Neural progenitor cell (in vitro differentiated cells): ENCODE measurements around the gene IREB2. TPM values are rescaled to one million over a fixed set of nuclear protein-coding genes. Genes with fewer than 3 reads are reported as not detected.

Experiments
- DNase-seq: peaks from one replicate; pipeline ENCODE4 v3.0.0-alpha.2; 2016; ENCODE audit warnings: low spot score
- H2AFZ ChIP-seq: fragments of 200-600 bp; sonication (generic); replicated peaks from 2 replicates; pipeline ENCODE4 v1.6.1; 2016; ENCODE audit warnings: antibody characterized with exemption
- H3F3A ChIP-seq: fragments of 200-600 bp; sonication (generic); 2 replicates; pipeline ENCODE4 v1.6.1; 2016; ENCODE audit warnings: antibody characterized with exemption, low read depth
- H3K27ac ChIP-seq: fragments of 200-600 bp; sonication (generic); 2 replicates; pipeline ENCODE4 v1.5.1; 2016; ENCODE audit warnings: mild to moderate bottlenecking
- H3K27me3 ChIP-seq: fragments of 200-600 bp; sonication (generic); 2 replicates; pipeline ENCODE4 v1.6.1; 2016; ENCODE audit warnings: mild to moderate bottlenecking, moderate library complexity
- H3K36me3 ChIP-seq: fragments of 200-600 bp; sonication (generic); 2 replicates; pipeline ENCODE4 v1.5.1; 2016
- H3K4me1 ChIP-seq: fragments of 200-600 bp; sonication (generic); 2 replicates; pipeline ENCODE4 v1.6.1; 2016; ENCODE audit warnings: mixed run types
- H3K4me2 ChIP-seq: fragments of 200-600 bp; sonication (generic); 2 replicates; pipeline ENCODE4 v1.6.1; 2016
- H3K4me3 ChIP-seq: fragments of 200-600 bp; sonication (generic); 2 replicates; pipeline ENCODE4 v1.5.1; 2016
- H3K79me2 ChIP-seq: fragments of 200-600 bp; sonication (generic); 2 replicates; pipeline ENCODE4 v1.6.1; 2016; ENCODE audit warnings: low read depth
- H3K9ac ChIP-seq: fragments of 200-600 bp; sonication (generic); 2 replicates; pipeline ENCODE4 v1.6.1; 2016
- H3K9me3 ChIP-seq: fragments of 200-600 bp; sonication (generic); 2 replicates; pipeline ENCODE4 v1.5.1; 2016; ENCODE audit warnings: low read depth
- H4K20me1 ChIP-seq: fragments of 200-600 bp; sonication (generic); 2 replicates; pipeline ENCODE4 v1.6.1; 2016; ENCODE audit warnings: low read depth
- H3K27ac Mint-ChIP-seq: 3 replicates; pipeline ENCODE4 v1.8.0; 2021; ENCODE audit warnings: mixed read lengths
- H3K27me3 Mint-ChIP-seq: 2 replicates; pipeline ENCODE4 v1.8.0; 2022; ENCODE audit warnings: low read depth, mild to moderate bottlenecking, inconsistent platforms, moderate library complexity, mixed read lengths; ENCODE audit not compliant: insufficient read depth
- H3K36me3 Mint-ChIP-seq: 3 replicates; pipeline ENCODE4 v1.8.0; 2021; ENCODE audit warnings: mixed read lengths
- H3K4me1 Mint-ChIP-seq: 3 replicates; pipeline ENCODE4 v1.8.0; 2021; ENCODE audit warnings: mixed read lengths
- H3K4me3 Mint-ChIP-seq: 3 replicates; pipeline ENCODE4 v1.8.0; 2021; ENCODE audit warnings: mild to moderate bottlenecking, moderate library complexity, mixed read lengths
- H3K9me3 Mint-ChIP-seq: 3 replicates; pipeline ENCODE4 v1.8.0; 2020; ENCODE audit warnings: mixed read lengths
- EZH2 ChIP-seq: fragments of 200-600 bp; sonication (generic); IDR thresholded peaks from 2 replicates; pipeline ENCODE4 v1.6.1; 2017; ENCODE audit warnings: antibody characterized with exemption, mild to moderate bottlenecking, moderate library complexity
- EZH2phosphoT487 ChIP-seq: fragments of 200-600 bp; sonication (generic); IDR thresholded peaks from 2 replicates; pipeline ENCODE4 v1.6.1; 2017; ENCODE audit warnings: antibody characterized with exemption
- total RNA-seq: library from RNA; depleted of rRNA; stranded (reverse); fragments of >200 nt; gene quantifications from 2 replicates; pipeline ENCODE4 v1.2.3, GENCODE V29; 2015; ENCODE audit warnings: low replicate concordance
- TF ChIP-seq, protein P1 (sequence below): fragments of 200-600 bp; sonication (generic); IDR thresholded peaks from 2 replicates; pipeline ENCODE4 v1.5.1; 2017; ENCODE audit warnings: antibody characterized with exemption, mild to moderate bottlenecking

IREB2 gene
- total RNA-seq, 1 donor from 2014 or later: 87.7 TPM

DNA sequence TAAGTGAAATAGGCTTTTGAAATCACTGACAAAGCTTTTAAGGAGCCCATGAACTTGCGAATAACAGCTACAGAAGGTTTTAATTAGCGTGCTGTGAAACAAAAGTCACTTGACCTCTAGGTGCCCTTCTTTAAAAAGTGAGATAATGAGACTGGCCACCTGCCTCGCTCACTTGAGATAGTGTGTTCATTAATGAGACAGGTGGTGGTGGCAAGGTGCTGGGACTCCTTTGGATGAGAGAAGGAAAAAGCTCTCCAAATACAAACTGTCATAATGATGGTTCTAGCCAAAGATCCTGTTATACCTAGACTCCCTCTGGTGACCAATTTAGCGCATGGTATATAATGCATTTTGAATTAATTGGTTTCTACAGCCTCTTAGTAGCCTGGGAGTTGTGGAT, 22.7 kb upstream of the IREB2 start:
- TF ChIP-seq, protein P1, sequence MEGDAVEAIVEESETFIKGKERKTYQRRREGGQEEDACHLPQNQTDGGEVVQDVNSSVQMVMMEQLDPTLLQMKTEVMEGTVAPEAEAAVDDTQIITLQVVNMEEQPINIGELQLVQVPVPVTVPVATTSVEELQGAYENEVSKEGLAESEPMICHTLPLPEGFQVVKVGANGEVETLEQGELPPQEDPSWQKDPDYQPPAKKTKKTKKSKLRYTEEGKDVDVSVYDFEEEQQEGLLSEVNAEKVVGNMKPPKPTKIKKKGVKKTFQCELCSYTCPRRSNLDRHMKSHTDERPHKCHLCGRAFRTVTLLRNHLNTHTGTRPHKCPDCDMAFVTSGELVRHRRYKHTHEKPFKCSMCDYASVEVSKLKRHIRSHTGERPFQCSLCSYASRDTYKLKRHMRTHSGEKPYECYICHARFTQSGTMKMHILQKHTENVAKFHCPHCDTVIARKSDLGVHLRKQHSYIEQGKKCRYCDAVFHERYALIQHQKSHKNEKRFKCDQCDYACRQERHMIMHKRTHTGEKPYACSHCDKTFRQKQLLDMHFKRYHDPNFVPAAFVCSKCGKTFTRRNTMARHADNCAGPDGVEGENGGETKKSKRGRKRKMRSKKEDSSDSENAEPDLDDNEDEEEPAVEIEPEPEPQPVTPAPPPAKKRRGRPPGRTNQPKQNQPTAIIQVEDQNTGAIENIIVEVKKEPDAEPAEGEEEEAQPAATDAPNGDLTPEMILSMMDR: peak; percentile 47
- TF ChIP-seq EZH2phosphoT487: no peak
- no peaks in the 10 kb centered on the region for H3K27me3 ChIP-seq
- H4K20me1 ChIP-seq: no peaks in the 10 kb centered on the region
- Mint-ChIP-seq H3K4me1 (peaks cover 5% of the 10 kb centered on the region), H3K9me3 (peaks cover 6% of the 10 kb centered on the region), H3K27ac (no peak overlapping the region), H3K36me3 (no peaks in the 10 kb centered on the region), H3K27me3 (peaks cover 2% of the 10 kb centered on the region), H3K4me3 (no peak overlapping the region)
- DNase-seq: peak; percentile 34
- H3K4me2 ChIP-seq: no peak overlapping the region
- no peaks in the 10 kb centered on the region for H3K4me1 ChIP-seq
- no peak overlapping the region for H2AFZ ChIP-seq
- no peaks in the 10 kb centered on the region for H3K9me3 ChIP-seq
- H3F3A ChIP-seq: no peaks in the 10 kb centered on the region
- H3K9ac ChIP-seq: no peak overlapping the region
- H3K27ac ChIP-seq: no peak overlapping the region
- H3K4me3 ChIP-seq: no peak overlapping the region
- no peaks in the 10 kb centered on the region for H3K36me3 ChIP-seq
- no peaks in the 10 kb centered on the region for H3K79me2 ChIP-seq

DNA sequence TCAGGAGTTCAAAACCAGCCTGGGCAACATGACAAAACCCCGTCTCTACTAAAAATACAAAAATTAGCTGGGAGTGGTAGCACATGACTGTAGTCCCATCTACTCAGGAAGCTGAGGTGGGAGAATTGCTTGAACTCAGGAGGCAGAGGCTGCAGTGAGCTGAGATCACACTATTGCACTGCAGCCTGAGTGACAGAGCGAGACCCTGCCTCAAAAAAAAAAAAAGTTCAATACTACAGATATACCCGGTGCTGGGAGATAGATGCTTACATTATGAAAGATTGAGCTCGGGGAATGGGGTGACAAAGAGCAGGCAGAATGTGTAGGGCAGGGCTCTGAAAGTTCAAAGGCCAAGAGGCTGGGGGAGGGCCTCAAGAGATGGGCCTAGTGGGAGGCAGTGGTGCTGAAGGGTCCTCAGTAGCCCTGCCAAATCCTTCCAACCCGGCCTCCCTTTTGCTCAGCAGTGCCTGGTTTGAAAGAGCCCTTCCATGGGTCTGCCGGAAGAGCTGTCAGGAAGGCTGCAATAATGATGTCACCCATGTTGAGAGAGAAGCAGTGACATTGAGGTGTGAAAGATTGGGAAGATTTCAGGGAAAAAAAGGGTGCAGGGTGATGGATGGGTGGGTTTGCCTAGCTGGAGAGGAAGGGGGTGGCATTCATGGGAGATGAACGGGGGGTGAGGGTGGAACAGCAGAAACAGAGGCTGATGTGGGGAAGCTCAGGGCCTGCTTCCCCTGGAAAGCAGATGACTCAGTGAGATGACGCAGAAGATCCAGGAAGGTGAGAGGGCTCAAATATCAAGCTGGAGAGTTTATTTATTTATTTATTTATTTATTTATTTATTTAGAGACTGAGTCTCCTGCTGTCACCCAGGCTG, 20.0 kb upstream of the IREB2 start:
- Mint-ChIP-seq H3K9me3 (peaks cover 6% of the 10 kb centered on the region), H3K27ac (peak overlapping the region; percentile 94), H3K27me3 (peaks cover 2% of the 10 kb centered on the region), H3K36me3 (no peaks in the 10 kb centered on the region), H3K4me1 (peaks cover 10% of the 10 kb centered on the region), H3K4me3 (no peak overlapping the region)
- Histone ChIP-seq H3K4me1 (no peaks in the 10 kb centered on the region), H3K27ac (no peak overlapping the region), H3K36me3 (no peaks in the 10 kb centered on the region), H3K9ac (no peak overlapping the region), H3K79me2 (no peaks in the 10 kb centered on the region), H2AFZ (no peak overlapping the region), H3K27me3 (no peaks in the 10 kb centered on the region), H3K4me2 (no peak overlapping the region), H3K9me3 (no peaks in the 10 kb centered on the region), H4K20me1 (no peaks in the 10 kb centered on the region), H3F3A (no peaks in the 10 kb centered on the region), H3K4me3 (no peak overlapping the region)
- TF ChIP-seq, protein P1: no peak
- TF ChIP-seq EZH2phosphoT487 (no peak), EZH2 (no peak)
- DNase-seq: no peak

DNA sequence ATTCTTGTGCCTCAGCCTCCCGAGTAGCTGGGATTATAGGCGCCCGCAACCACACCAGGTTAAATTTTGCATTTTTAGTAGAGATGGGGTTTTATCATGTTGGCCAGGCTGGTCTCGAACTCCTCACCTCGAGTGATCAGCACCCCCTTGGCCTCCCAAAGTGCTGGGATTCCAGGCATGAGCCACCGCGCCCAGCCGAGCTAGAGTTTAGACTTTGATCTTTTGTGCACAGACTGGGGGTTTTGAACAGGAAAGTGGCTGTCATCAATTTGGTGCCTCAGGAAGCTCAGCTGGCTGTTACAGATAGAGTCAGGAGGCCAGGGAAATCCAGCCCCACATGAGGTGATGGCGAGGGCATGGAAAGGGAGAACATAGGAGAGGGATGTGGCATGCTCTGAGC, 19.3 kb upstream of the IREB2 start:
- H4K20me1 ChIP-seq: no peaks in the 10 kb centered on the region
- H3K4me2 ChIP-seq: no peak overlapping the region
- TF ChIP-seq EZH2phosphoT487: no peak
- TF ChIP-seq, protein P1: no peak
- no peak for TF ChIP-seq EZH2
- H2AFZ ChIP-seq: no peak overlapping the region
- no peak overlapping the region for H3K9ac ChIP-seq
- H3K79me2 ChIP-seq: no peaks in the 10 kb centered on the region
- no peaks in the 10 kb centered on the region for H3K4me1 ChIP-seq
- no peaks in the 10 kb centered on the region for H3K27me3 ChIP-seq
- H3K27ac Mint-ChIP-seq: no peak overlapping the region
- no peak overlapping the region for H3K4me3 Mint-ChIP-seq
- H3K9me3 Mint-ChIP-seq: peaks cover 6% of the 10 kb centered on the region
- peaks cover 5% of the 10 kb centered on the region for H3K27me3 Mint-ChIP-seq
- no peaks in the 10 kb centered on the region for H3K36me3 ChIP-seq
- H3K4me1 Mint-ChIP-seq: peaks cover 10% of the 10 kb centered on the region
- H3K9me3 ChIP-seq: no peaks in the 10 kb centered on the region
- no peaks in the 10 kb centered on the region for H3F3A ChIP-seq
- H3K27ac ChIP-seq: no peak overlapping the region
- no peaks in the 10 kb centered on the region for H3K36me3 Mint-ChIP-seq
- DNase-seq: no peak
- no peak overlapping the region for H3K4me3 ChIP-seq
